H1 (cell line): Measurements from ENCODE around the gene MYO18A. TPM values are rescaled to one million over a fixed set of nuclear protein-coding genes. Genes with fewer than 3 reads are reported as not detected.

Experiments
- ASH2L ChIP-seq: fragments of 200-600, 300-600 bp; sonication (generic); IDR thresholded peaks from one replicate; pipeline ENCODE4 v1.7.1; 2017; ENCODE audit warnings: low read length
- BACH1 ChIP-seq: IDR thresholded peaks from 2 replicates; pipeline ENCODE4 v1.6.1; 2012; ENCODE audit warnings: low read length, improper control_type of control experiment
- BRCA1 ChIP-seq: IDR thresholded peaks from 2 replicates; pipeline ENCODE4 v1.6.1; 2012; ENCODE audit warnings: low read depth, low read length, improper control_type of control experiment
- CBX5 ChIP-seq: fragments of 300-800, 300-1000 bp; sonication (generic); IDR thresholded peaks from 2 replicates; pipeline ENCODE4 v1.7.1; 2016; ENCODE audit warnings: antibody characterized with exemption, low read length, low read depth
- CREB1 ChIP-seq: IDR thresholded peaks from 2 replicates; pipeline ENCODE4 v1.6.1; 2012; ENCODE audit warnings: inconsistent platforms
- CTBP2 ChIP-seq: IDR thresholded peaks from 2 replicates; pipeline ENCODE4 v1.7.0; 2011; ENCODE audit warnings: borderline replicate concordance, mild to moderate bottlenecking, moderate library complexity, mixed read lengths, low read length; ENCODE audit not compliant: insufficient read depth, insufficient read length
- EP300 ChIP-seq, 2 experiments: IDR thresholded peaks; 1 replicate in 1 of 2; 2 replicates in 1 of 2; pipeline ENCODE4 v1.6.1; 2011 to 2012; ENCODE audit warnings: low read depth in 2 of 2, low read length in 2 of 2, mild to moderate bottlenecking in 2 of 2, borderline replicate concordance in 1 of 2, inconsistent platforms in 1 of 2, moderate library complexity in 1 of 2
- GTF2F1 ChIP-seq: IDR thresholded peaks from 2 replicates; pipeline ENCODE4 v1.6.1; 2012; ENCODE audit warnings: low read depth, low read length, improper control_type of control experiment, borderline replicate concordance
- HDAC6 ChIP-seq: IDR thresholded peaks from one replicate; pipeline ENCODE4 v1.7.1; 2012; ENCODE audit warnings: low read depth, mild to moderate bottlenecking, inconsistent platforms, low read length, moderate library complexity
- JUND ChIP-seq: IDR thresholded peaks from 2 replicates; pipeline ENCODE4 v1.6.1; 2011; ENCODE audit warnings: mild to moderate bottlenecking, improper control_type of control experiment, low read length
- KDM1A ChIP-seq: fragments of 200-600, 300-600 bp; sonication (generic); IDR thresholded peaks from 2 replicates; pipeline ENCODE4 v1.7.1; 2016; ENCODE audit warnings: mild to moderate bottlenecking, low read length, borderline replicate concordance
- MAFK ChIP-seq: IDR thresholded peaks from 2 replicates; pipeline ENCODE4 v1.6.1; 2012; ENCODE audit warnings: low read depth, mild to moderate bottlenecking, improper control_type of control experiment, low read length
- NRF1 ChIP-seq: IDR thresholded peaks from 2 replicates; pipeline ENCODE4 v1.6.1; 2011; ENCODE audit warnings: mild to moderate bottlenecking, low read depth, low read length, improper control_type of control experiment
- PHF8 ChIP-seq: fragments of 200-600 bp; sonication (generic); conservative IDR thresholded peaks from 2 replicates; pipeline ENCODE4 v1.7.1; 2012; ENCODE audit warnings: low read depth, mild to moderate bottlenecking, inconsistent platforms, low read length, moderate library complexity
- RBBP5 ChIP-seq: IDR thresholded peaks from 2 replicates; pipeline ENCODE4 v1.7.1; 2012; ENCODE audit warnings: low read depth, mild to moderate bottlenecking, inconsistent platforms, low read length, moderate library complexity, borderline replicate concordance
- RXRA ChIP-seq: IDR thresholded peaks from 2 replicates; pipeline ENCODE4 v1.6.1; 2011; ENCODE audit warnings: low read depth, mild to moderate bottlenecking, low read length, moderate library complexity; ENCODE audit not compliant: insufficient read depth
- SAP30 ChIP-seq: fragments of 300-600 bp; sonication (generic); IDR thresholded peaks from 2 replicates; pipeline ENCODE4 v1.7.1; 2012; ENCODE audit warnings: low read length, moderate library complexity, mild to moderate bottlenecking, inconsistent platforms; ENCODE audit not compliant: insufficient read depth, insufficient replicate concordance
- SIX5 ChIP-seq: IDR thresholded peaks from 2 replicates; pipeline ENCODE4 v1.6.1; 2011; ENCODE audit warnings: mild to moderate bottlenecking, low read depth, low read length
- SRF ChIP-seq: IDR thresholded peaks from 2 replicates; pipeline ENCODE4 v1.6.1; 2011; ENCODE audit warnings: mild to moderate bottlenecking, low read depth, low read length, moderate library complexity
- TAF1 ChIP-seq: IDR thresholded peaks from 2 replicates; pipeline ENCODE4 v1.6.1; 2011; ENCODE audit warnings: mild to moderate bottlenecking, low read depth, low read length
- ZNF274 ChIP-seq: IDR thresholded peaks from 2 replicates; pipeline ENCODE4 v1.7.0; 2012; ENCODE audit warnings: low read length, borderline replicate concordance; ENCODE audit errors: extremely low read depth
- polyA plus RNA-seq, 7 experiments: library from polyadenylated mRNA; depleted of rRNA in 3 of 7; stranded (reverse) in 5 of 7; unstranded in 2 of 7; fragments of >200 nt in 5 of 7; fragments of 200-250 nt in 2 of 7; gene quantifications; 1 replicate in 5 of 7; 2 replicates in 1 of 7; 4 replicates in 1 of 7; pipeline versions ENCODE4 v1.2.1 to v1.2.3, GENCODE V29; 2011 to 2013; ENCODE audit warnings: missing spikeins in 2 of 7, mixed read lengths in 2 of 7
- total RNA-seq: library from RNA; stranded (reverse); fragmentation: NEBNext Ultra II Directional; extraction: Animal tissue kit (Norgen Biotek cat#: 25700); gene quantifications from 2 replicates; pipeline ENCODE4 v1.2.1, GENCODE V29; 2021
- TF ChIP-seq, protein P1 (sequence below): IDR thresholded peaks from 2 replicates; pipeline ENCODE4 v1.6.1; 2012; ENCODE audit warnings: inconsistent platforms
- TF ChIP-seq, protein P2 (sequence below): IDR thresholded peaks from 2 replicates; pipeline ENCODE4 v1.6.1; 2012; ENCODE audit warnings: low read length, inconsistent platforms

The MYO18A gene
- total and polyA plus RNA-seq, 2 of the 8 experiments (the other 6 are each of a cell fraction or from before 2014, with no cell fraction given) = 7.6 to 43.8 TPM

DNA sequence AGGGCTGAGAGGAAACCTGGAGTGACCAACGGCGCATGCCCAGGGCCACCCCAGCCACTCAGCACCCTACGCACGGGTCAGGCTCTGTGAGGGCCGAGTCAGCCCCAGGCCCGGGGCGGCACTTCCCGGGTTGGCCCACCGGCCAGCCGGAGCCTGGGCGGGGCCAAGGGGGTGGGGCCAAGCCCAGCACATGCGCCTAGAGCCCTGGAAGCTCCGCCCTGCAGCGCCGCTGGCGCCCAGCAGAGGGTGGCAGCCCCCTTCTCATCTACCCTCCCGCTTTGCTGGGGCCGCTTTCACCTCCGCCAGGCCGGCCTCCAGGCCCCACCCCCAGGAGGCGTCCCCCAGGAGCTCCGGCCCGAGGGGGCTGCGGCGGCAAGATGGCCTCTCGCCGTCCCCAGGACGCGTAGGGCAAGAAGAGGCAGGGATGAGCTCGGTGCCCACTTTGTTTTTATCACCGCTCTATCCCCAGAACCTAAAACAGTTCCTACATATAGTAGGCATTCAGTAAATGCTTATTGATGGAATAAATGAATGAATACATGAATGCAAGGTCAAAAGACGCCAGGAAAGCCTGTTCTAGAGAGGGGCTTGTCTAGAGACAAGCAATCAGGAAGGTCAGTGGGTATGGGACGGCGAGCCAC is 31.3 kb downstream of the MYO18A start (continued):
- TF ChIP-seq SAP30 (no peak), CREB1 (no peak), ASH2L (no peak), BACH1 (no peak), EP300 (IDR thresholded peaks at IDR 0.05; ENCODE audit: borderline replicate concordance in 1 of 2, low read depth in 2 of 2, low read length in 2 of 2) (no peak), RBBP5 (peak; percentile 26; the same call in 1 of the 2 replicates), JUND (no peak), SIX5 (no peak), KDM1A (no peak), GTF2F1 (no peak; the same call in 1 of the 2 replicates), SRF (no peak), PHF8 (no peak), NRF1 (peak; percentile 77), MAFK (no peak), CBX5 (no peak), BRCA1 (no peak), TAF1 (no peak; the same call in 1 of the 2 replicates), ZNF274 (no peak), CTBP2 (no peak), RXRA (no peak), HDAC6 (no peak)
- TF ChIP-seq, protein P1, sequence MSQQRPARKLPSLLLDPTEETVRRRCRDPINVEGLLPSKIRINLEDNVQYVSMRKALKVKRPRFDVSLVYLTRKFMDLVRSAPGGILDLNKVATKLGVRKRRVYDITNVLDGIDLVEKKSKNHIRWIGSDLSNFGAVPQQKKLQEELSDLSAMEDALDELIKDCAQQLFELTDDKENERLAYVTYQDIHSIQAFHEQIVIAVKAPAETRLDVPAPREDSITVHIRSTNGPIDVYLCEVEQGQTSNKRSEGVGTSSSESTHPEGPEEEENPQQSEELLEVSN = no peak
- TF ChIP-seq, protein P2, sequence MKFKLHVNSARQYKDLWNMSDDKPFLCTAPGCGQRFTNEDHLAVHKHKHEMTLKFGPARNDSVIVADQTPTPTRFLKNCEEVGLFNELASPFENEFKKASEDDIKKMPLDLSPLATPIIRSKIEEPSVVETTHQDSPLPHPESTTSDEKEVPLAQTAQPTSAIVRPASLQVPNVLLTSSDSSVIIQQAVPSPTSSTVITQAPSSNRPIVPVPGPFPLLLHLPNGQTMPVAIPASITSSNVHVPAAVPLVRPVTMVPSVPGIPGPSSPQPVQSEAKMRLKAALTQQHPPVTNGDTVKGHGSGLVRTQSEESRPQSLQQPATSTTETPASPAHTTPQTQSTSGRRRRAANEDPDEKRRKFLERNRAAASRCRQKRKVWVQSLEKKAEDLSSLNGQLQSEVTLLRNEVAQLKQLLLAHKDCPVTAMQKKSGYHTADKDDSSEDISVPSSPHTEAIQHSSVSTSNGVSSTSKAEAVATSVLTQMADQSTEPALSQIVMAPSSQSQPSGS = no peak
